Thymus (tissue), 2 donors: ENCODE data around the gene IPO13. TPM values are rescaled to one million over a fixed set of nuclear protein-coding genes. Genes with fewer than 3 reads are reported as not detected.

ENCODE experiments used
- polyA plus RNA-seq: library from polyadenylated mRNA; stranded (reverse); fragments of 200-250 nt; gene quantifications from one replicate; pipeline ENCODE4 v1.2.3, GENCODE V29; 2013
- total RNA-seq: library from RNA; stranded (reverse); fragments of 120-200 nt; gene quantifications from one replicate; pipeline ENCODE4 v1.2.4, GENCODE V29; 2013
- donor health status: healthy.

The IPO13 gene
- total and polyA plus RNA-seq, 2 donors: 10.5 to 26.1 TPM

Other genes with a start within 250 kb of the IPO13 start
- gene ST3GAL3, start 239.4 kb upstream of the IPO13 start, total RNA-seq: 5.4 TPM
- 10.1 TPM for gene ST3GAL3, start 239.4 kb upstream of the IPO13 start, polyA plus RNA-seq
- 0.19 TPM for gene ARTN, start 13.1 kb upstream of the IPO13 start, total RNA-seq
- 1.5 TPM for gene ARTN, start 13.1 kb upstream of the IPO13 start, polyA plus RNA-seq
- gene DPH2, start 23.1 kb downstream of the IPO13 start, total RNA-seq: 16.1 TPM
- 14.4 TPM for gene DPH2, start 23.1 kb downstream of the IPO13 start, polyA plus RNA-seq
- gene ATP6V0B, start 28.0 kb downstream of the IPO13 start, total RNA-seq: 110 TPM
- 198 TPM for gene ATP6V0B, start 28.0 kb downstream of the IPO13 start, polyA plus RNA-seq
- gene B4GALT2, start 32.3 kb downstream of the IPO13 start, total RNA-seq: 10.3 TPM
- 7.3 TPM for gene B4GALT2, start 32.3 kb downstream of the IPO13 start, polyA plus RNA-seq
- 2.1 TPM for gene CCDC24, start 44.6 kb downstream of the IPO13 start, total RNA-seq
- 11.1 TPM for gene CCDC24, start 44.6 kb downstream of the IPO13 start, polyA plus RNA-seq
- 0.57 TPM for gene SLC6A9, start 84.5 kb downstream of the IPO13 start, total RNA-seq
- 0.82 TPM for gene SLC6A9, start 84.5 kb downstream of the IPO13 start, polyA plus RNA-seq
- not detected for gene KLF17, start 171.9 kb downstream of the IPO13 start, total RNA-seq
- 0.02 TPM for gene KLF17, start 171.9 kb downstream of the IPO13 start, polyA plus RNA-seq
- gene KLF18, start 194.7 kb downstream of the IPO13 start, total RNA-seq: under 0.01 TPM
- 0.02 TPM for gene KLF18, start 194.7 kb downstream of the IPO13 start, polyA plus RNA-seq